Astrocyte of the hippocampus (primary cell): ENCODE data around the gene TMA16.

Experiments
- DNase-seq: peaks from one replicate; pipeline ENCODE4 v3.0.0; 2011; ENCODE audit warnings: low read depth, low spot score

Gene TMA16

GRCh38 chr4:163563592-163563991, 69.1 kb downstream of the TMA16 start:
- DNase-seq: no peak

GRCh38 chr4:163564221-163564720, 69.8 kb downstream of the TMA16 start:
- DNase-seq: no peak

GRCh38 chr4:163565226-163566135, 71.0 kb downstream of the TMA16 start:
- no peak for DNase-seq

GRCh38 chr4:163566257-163566796, 71.8 kb downstream of the TMA16 start:
- no peak for DNase-seq

- DNase-seq: no peak
Observed at GRCh38 chr4:163568843-163569242, 74.4 kb downstream of the TMA16 start.
